HAP-1 (cell line): ENCODE measurements around the gene MT4.

Source experiments
- DNase-seq, 2 experiments: peaks; one replicate each; pipeline ENCODE4 v3.0.0-alpha.2; 2016 to 2020; ENCODE audit warnings: low spot score in 2 of 2
- H3K27me3 ChIP-seq: fragments of 250-450 bp; sonication (Bioruptor Pico); 2 replicates; pipeline ENCODE4 v1.5.1; 2020; ENCODE audit warnings: low read depth, mild to moderate bottlenecking, moderate library complexity
- H3K36me3 ChIP-seq: fragments of 250-450 bp; sonication (Bioruptor Pico); replicated peaks from 2 replicates; pipeline ENCODE4 v1.5.1; 2020; ENCODE audit warnings: mild to moderate bottlenecking
- H3K4me1 ChIP-seq: fragments of 250-450 bp; sonication (Bioruptor Pico); 2 replicates; pipeline ENCODE4 v1.5.1; 2020; ENCODE audit warnings: mild to moderate bottlenecking
- H3K4me3 ChIP-seq: fragments of 250-450 bp; sonication (Bioruptor Pico); 2 replicates; pipeline ENCODE4 v1.5.1; 2020; ENCODE audit warnings: mild to moderate bottlenecking, moderate library complexity
- H3K9me3 ChIP-seq: fragments of 250-450 bp; sonication (Bioruptor Pico); 2 replicates; pipeline ENCODE4 v1.5.1; 2020; ENCODE audit warnings: mild to moderate bottlenecking, moderate library complexity
- in situ Hi-C: fragments of 300-500 bp; cut with MboI; formaldehyde crosslinking; loops from 3 replicates; pipeline ENCODE4 v1.14.3; 2020; ENCODE audit warnings: low sequenced_read_pairs, inconsistent platforms, mixed read lengths

MT4 gene

GRCh38 chr16:56610609-56611111 lies 45.8 kb downstream of the MT4 start:
- no peaks in the 10 kb centered on the region for H3K36me3 ChIP-seq
- H3K9me3 ChIP-seq: no peaks in the 10 kb centered on the region
- H3K27me3 ChIP-seq: no peaks in the 10 kb centered on the region
- DNase-seq: no peak
- in situ Hi-C loops: no loop called here
- peaks cover 22% of the 10 kb centered on the region for H3K4me1 ChIP-seq
- H3K4me3 ChIP-seq: no peak overlapping the region

GRCh38 chr16:56611281-56611833 lies 46.5 kb downstream of the MT4 start:
- no peaks in the 10 kb centered on the region for H3K36me3 ChIP-seq
- H3K9me3 ChIP-seq: no peaks in the 10 kb centered on the region
- in situ Hi-C loops: no loop called here
- no peak overlapping the region for H3K4me3 ChIP-seq
- no peaks in the 10 kb centered on the region for H3K27me3 ChIP-seq
- H3K4me1 ChIP-seq: peaks cover 22% of the 10 kb centered on the region
- no peak for DNase-seq

GRCh38 chr16:56613706-56614105 lies 48.8 kb downstream of the MT4 start:
- in situ Hi-C loops: no loop called here
- Histone ChIP-seq H3K4me3 (no peak overlapping the region), H3K36me3 (no peaks in the 10 kb centered on the region), H3K4me1 (peaks cover 17% of the 10 kb centered on the region), H3K27me3 (no peaks in the 10 kb centered on the region), H3K9me3 (no peaks in the 10 kb centered on the region)
- no peak for DNase-seq

GRCh38 chr16:56614549-56614991 lies 49.7 kb downstream of the MT4 start:
- in situ Hi-C loops: no loop called here
- no peak overlapping the region for H3K4me3 ChIP-seq
- H3K4me1 ChIP-seq: peaks cover 16% of the 10 kb centered on the region
- no peak for DNase-seq
- no peaks in the 10 kb centered on the region for H3K36me3 ChIP-seq
- H3K27me3 ChIP-seq: no peaks in the 10 kb centered on the region
- no peaks in the 10 kb centered on the region for H3K9me3 ChIP-seq

- H3K9me3 ChIP-seq: no peaks in the 10 kb centered on the region
- DNase-seq: no peak
- no peaks in the 10 kb centered on the region for H3K27me3 ChIP-seq
- in situ Hi-C loops: no loop called here
- no peaks in the 10 kb centered on the region for H3K36me3 ChIP-seq
- H3K4me3 ChIP-seq: no peak overlapping the region
- H3K4me1 ChIP-seq: peaks cover 8% of the 10 kb centered on the region
Measured at GRCh38 chr16:56615353-56615752, 50.5 kb downstream of the MT4 start.

- DNase-seq: no peak
- in situ Hi-C loops: no loop called here
- H3K9me3 ChIP-seq: no peaks in the 10 kb centered on the region
- no peaks in the 10 kb centered on the region for H3K36me3 ChIP-seq
- H3K27me3 ChIP-seq: no peaks in the 10 kb centered on the region
- peaks cover 17% of the 10 kb centered on the region for H3K4me1 ChIP-seq
- H3K4me3 ChIP-seq: no peak overlapping the region
Measured at GRCh38 chr16:56616608-56617211, 51.8 kb downstream of the MT4 start.

GRCh38 chr16:56617212-56618085 lies 52.6 kb downstream of the MT4 start:
- H3K27me3 ChIP-seq: no peaks in the 10 kb centered on the region
- no peak overlapping the region for H3K4me3 ChIP-seq
- H3K4me1 ChIP-seq: peaks cover 21% of the 10 kb centered on the region
- no peaks in the 10 kb centered on the region for H3K36me3 ChIP-seq
- no peaks in the 10 kb centered on the region for H3K9me3 ChIP-seq
- no peak for DNase-seq
- in situ Hi-C loops: no loop called here

- in situ Hi-C loops: no loop called here
- Histone ChIP-seq H3K27me3 (no peaks in the 10 kb centered on the region), H3K9me3 (no peaks in the 10 kb centered on the region), H3K36me3 (no peaks in the 10 kb centered on the region), H3K4me3 (no peak overlapping the region), H3K4me1 (peaks cover 28% of the 10 kb centered on the region)
- no peak for DNase-seq
Measured at GRCh38 chr16:56618138-56618537, 53.3 kb downstream of the MT4 start.
